HepG2 (cell line): ENCODE data around the gene ULK4. TPM values are rescaled to one million over a fixed set of nuclear protein-coding genes. Genes with fewer than 3 reads are reported as not detected.

Experiments
- ATAC-seq: fragments of 200-7000 bp; cut with Tn5 transposase; 3 replicates; pipeline ENCODE4 v1.9.1; 2020; ENCODE audit warnings: mild to moderate bottlenecking, moderate library complexity
- BruUV-seq: library from RNA; stranded (reverse); fragments of 400-500 nt; replicated peaks from 2 replicates; lab custom pipeline; 2021; lab: Mats Ljungman, UMichigan
- CTCF ChIA-PET: fragments of 300-600 bp; formaldehyde crosslinking; extraction: SDS; loops from one replicate; lab custom pipeline; 2021; ENCODE audit warnings: low total read pairs, inconsistent platforms, low intra/inter-chr PET ratio; lab: Yijun Ruan, JAX
- POLR2A ChIA-PET: fragments of 350-600 bp; sonication (Branson Sonifier 250); formaldehyde crosslinking; loops from one replicate; lab custom pipeline; 2020; ENCODE audit warnings: antibody characterized with exemption, inconsistent platforms; lab: Yijun Ruan, JAX
- DNase-seq: peaks from one replicate; pipeline ENCODE4 v3.0.0-alpha.2; 2015; ENCODE audit warnings: low spot score
- FAIRE-seq: peaks from 3 replicates; lab custom pipeline; 2011; peaks lifted over from hg19 to GRCh38; lab: Jason Lieb, UNC
- H2AFZ ChIP-seq: one replicate; pipeline ENCODE4 v1.6.1; 2011; ENCODE audit warnings: low read length, inconsistent platforms
- H3K27ac ChIP-seq: fragments of 300-600 bp; 3 replicates; pipeline ENCODE4 v1.8.0; 2011; ENCODE audit warnings: mixed run types, mild to moderate bottlenecking, mixed read lengths, low read length, inconsistent platforms; ENCODE audit not compliant: insufficient read depth; ENCODE audit errors: extremely low read length
- H3K27me3 ChIP-seq, 2 experiments: fragments of 200-600 bp in 1 of 2; 2 replicates in 1 of 2; 3 replicates in 1 of 2; pipeline versions ENCODE4 v1.6.0 to v1.8.0; 2011; ENCODE audit warnings: low read length in 2 of 2, mild to moderate bottlenecking in 2 of 2, moderate library complexity in 2 of 2, inconsistent platforms in 1 of 2; ENCODE audit not compliant: insufficient read depth in 2 of 2, control insufficient read depth in 1 of 2
- H3K36me3 ChIP-seq, 2 experiments: fragments of 200-600 bp in 1 of 2; replicated peaks in 1 of 2; 2 replicates in 1 of 2; 3 replicates in 1 of 2; pipeline versions ENCODE4 v1.5.1 to v1.8.0; 2011; ENCODE audit warnings: low read length in 2 of 2, inconsistent platforms in 1 of 2; ENCODE audit not compliant: insufficient read depth in 2 of 2, control insufficient read depth in 1 of 2
- H3K4me1 ChIP-seq: 2 replicates; pipeline ENCODE4 v1.5.1; 2012; ENCODE audit warnings: low read length, inconsistent platforms; ENCODE audit not compliant: insufficient read depth
- H3K4me2 ChIP-seq: 2 replicates; pipeline ENCODE4 v1.6.0; 2011; ENCODE audit warnings: low read depth, low read length, inconsistent platforms
- H3K4me3 ChIP-seq, 3 experiments: fragments of 200-600 bp in 1 of 3; sonication (generic), shearing (Covaris generic) in 1 of 3; replicated peaks in 1 of 3; 2 replicates each; pipeline ENCODE4 v1.5.1; 2011 to 2016; ENCODE audit warnings: low read length in 3 of 3, inconsistent platforms in 2 of 3, low read depth in 2 of 3, mild to moderate bottlenecking in 2 of 3, control low read depth in 1 of 3, mixed read lengths in 1 of 3; ENCODE audit not compliant: insufficient read depth in 1 of 3
- H3K79me2 ChIP-seq: one replicate; pipeline ENCODE4 v1.6.1; 2011; ENCODE audit warnings: low read length, inconsistent platforms; ENCODE audit not compliant: insufficient read depth
- H3K9ac ChIP-seq: 2 replicates; pipeline ENCODE4 v1.6.0; 2011; ENCODE audit warnings: mild to moderate bottlenecking, low read depth, low read length, inconsistent platforms; ENCODE audit not compliant: insufficient read depth
- H3K9me3 ChIP-seq: 2 replicates; pipeline ENCODE4 v1.5.1; 2012; ENCODE audit warnings: mild to moderate bottlenecking, low read length
- H4K20me1 ChIP-seq: 2 replicates; pipeline ENCODE4 v1.6.0; 2011; ENCODE audit warnings: inconsistent platforms, mild to moderate bottlenecking, low read length, moderate library complexity; ENCODE audit not compliant: insufficient read depth
- ARNT ChIP-seq: fragments of 450-650 bp; IDR thresholded peaks from 2 replicates; pipeline ENCODE4 v1.6.1; 2017
- BRD4 ChIP-seq: sonication (generic); formaldehyde crosslinking; IDR thresholded peaks from 2 replicates; pipeline ENCODE4 v1.4.0; 2020; ENCODE audit warnings: missing genetic modification reagents
- E2F2 ChIP-seq: sonication (generic); formaldehyde crosslinking; IDR thresholded peaks from 2 replicates; pipeline ENCODE4 v1.4.0; 2020; ENCODE audit warnings: missing genetic modification reagents, borderline replicate concordance
- GPN1 ChIP-seq: sonication (generic); formaldehyde crosslinking; IDR thresholded peaks from 2 replicates; pipeline ENCODE4 v1.5.1; 2020; ENCODE audit warnings: missing genetic modification reagents, borderline replicate concordance
- HMGA1 ChIP-seq: sonication (generic); formaldehyde crosslinking; conservative IDR thresholded peaks from 2 replicates; pipeline ENCODE4 v1.4.0; 2020; ENCODE audit warnings: missing genetic modification reagents
- HOXA7 ChIP-seq: sonication (generic); formaldehyde crosslinking; IDR thresholded peaks from 2 replicates; pipeline ENCODE4 v1.8.1; 2022; ENCODE audit warnings: mild to moderate bottlenecking, missing genetic modification reagents, moderate library complexity
- NR2F6 ChIP-seq, 2 experiments: IDR thresholded peaks; 2 replicates each; pipeline ENCODE4 v1.6.1; 2016; ENCODE audit warnings: antibody characterized with exemption in 1 of 2, mild to moderate bottlenecking in 1 of 2
- SIN3B ChIP-seq: fragments of 150-350 bp; IDR thresholded peaks from 2 replicates; pipeline ENCODE4 v1.6.1; 2014; ENCODE audit warnings: low read length
- TFDP2 ChIP-seq: sonication (generic); formaldehyde crosslinking; IDR thresholded peaks from 2 replicates; pipeline ENCODE4 v1.4.0; 2020; ENCODE audit warnings: missing genetic modification reagents
- TOPORS ChIP-seq: sonication (generic); formaldehyde crosslinking; IDR thresholded peaks from 2 replicates; pipeline ENCODE4 v1.8.0; 2023; ENCODE audit warnings: mild to moderate bottlenecking, missing genetic modification reagents
- USF2 ChIP-seq, 2 experiments: sonication (generic) in 1 of 2; formaldehyde crosslinking in 1 of 2; IDR thresholded peaks; 2 replicates each; pipeline versions ENCODE4 v1.5.1 to v1.6.1; 2011 to 2020; ENCODE audit warnings: borderline replicate concordance in 1 of 2, low read depth in 1 of 2, low read length in 1 of 2, mild to moderate bottlenecking in 1 of 2, missing genetic modification reagents in 1 of 2, moderate library complexity in 1 of 2
- ZBTB1 ChIP-seq: sonication (generic); formaldehyde crosslinking; IDR thresholded peaks from 2 replicates; pipeline ENCODE4 v1.4.0; 2020; ENCODE audit warnings: missing genetic modification reagents, borderline replicate concordance
- ZBTB34 ChIP-seq: sonication (generic); formaldehyde crosslinking; IDR thresholded peaks from 2 replicates; pipeline ENCODE4 v1.8.0; 2022; ENCODE audit warnings: mild to moderate bottlenecking, missing genetic modification reagents
- ZMYM3 ChIP-seq: sonication (generic); formaldehyde crosslinking; IDR thresholded peaks from 2 replicates; pipeline ENCODE4 v1.5.1; 2020; ENCODE audit warnings: mild to moderate bottlenecking, missing genetic modification reagents
- ZNF740 ChIP-seq: sonication (generic); formaldehyde crosslinking; IDR thresholded peaks from 2 replicates; pipeline ENCODE4 v1.4.0; 2020; ENCODE audit warnings: missing genetic modification reagents
- WGBS: methylation state at CpG from one replicate; pipeline ENCODE4 v1.1.6; 2017; ENCODE audit warnings: low lambda C conversion rate; 5-methylcytosine and 5-hydroxymethylcytosine counted together
- in situ Hi-C: cut with HindIII; loops from 2 replicates; pipeline ENCODE4 v1.10.0; 2017; ENCODE audit warnings: low pct_unique_long_range_greater_than_20kb; ENCODE audit not compliant: extremely low pct_ligation_motif_present
- intact Hi-C: fragments of 100-400 bp; cut with micrococcal nuclease; formaldehyde crosslinking; loops from one replicate; pipeline ENCODE4 v1.10.0; 2022; ENCODE audit not compliant: unreplicated experiment
- polyA plus RNA-seq, 8 experiments: library from polyadenylated mRNA; depleted of rRNA in 3 of 8; stranded (reverse) in 7 of 8; unstranded in 1 of 8; fragments of >200 nt; fragmentation: Illumina TruSeq in 4 of 8; extraction: Trizol in 4 of 8; gene quantifications; 2 replicates each; pipeline versions ENCODE4 v1.2.1 to v1.2.3, GENCODE V29; 2011 to 2016; ENCODE audit warnings: low read depth in 4 of 8, missing spikeins in 1 of 8, mixed read lengths in 1 of 8; ENCODE audit not compliant: insufficient read depth in 1 of 8
- total RNA-seq, 5 experiments: library from RNA; depleted of rRNA; stranded (reverse); fragments of >200 nt; fragmentation: Illumina TruSeq; extraction: Trizol; gene quantifications; 2 replicates each; pipeline ENCODE4 v1.2.3, GENCODE V29; 2016; ENCODE audit warnings: low read depth in 1 of 5

Gene ULK4
- total and polyA plus RNA-seq, 2 of the 13 experiments (the other 11 are each of a cell fraction or from before 2014, with no cell fraction given), result 6.7 to 11.8 TPM

GRCh38 chr3:41912280-41912679, 49.6 kb downstream of the ULK4 start:
- H3K36me3 ChIP-seq, result no peaks in the 10 kb centered on the region
- H4K20me1 ChIP-seq, result no peaks in the 10 kb centered on the region
- FAIRE-seq (no peak), DNase-seq (no peak), ATAC-seq (no peak)
- no peak overlapping the region for H3K4me2 ChIP-seq
- no peaks in the 10 kb centered on the region for H3K27me3 ChIP-seq
- H3K9ac ChIP-seq, result no peak overlapping the region
- H3K27ac ChIP-seq, result no peak overlapping the region
- no peak overlapping the region for H2AFZ ChIP-seq
- ChIA-PET POLR2A (no interaction called here), CTCF (no interaction called here)
- no peaks in the 10 kb centered on the region for H3K4me1 ChIP-seq
- in situ Hi-C loops, result no loop called here
- 89% methylated on average over 1 of the region's 1 CpG for WGBS
- TF ChIP-seq HMGA1 (CRISPR knock-in tag), result no peak
- no peak for TF ChIP-seq TOPORS
- no peak for TF ChIP-seq ZBTB1 (CRISPR knock-in tag)
- TF ChIP-seq GPN1 (CRISPR knock-in tag), result no peak
- no peak for TF ChIP-seq TFDP2 (CRISPR knock-in tag)
- TF ChIP-seq USF2 (IDR thresholded peaks at IDR 0.05; ENCODE audit: low read depth, low read length), result no peak
- no peak for TF ChIP-seq USF2 (CRISPR knock-in tag; IDR thresholded peaks at IDR 0.05; ENCODE audit: borderline replicate concordance)
- no peak for TF ChIP-seq ZNF740 (CRISPR knock-in tag)
- TF ChIP-seq SIN3B, result no peak
- TF ChIP-seq E2F2 (CRISPR knock-in tag), result no peak
- TF ChIP-seq ZMYM3 (CRISPR knock-in tag), result no peak
- TF ChIP-seq HOXA7 (CRISPR knock-in tag), result no peak
- TF ChIP-seq BRD4 (CRISPR knock-in tag), result no peak
- no peak for TF ChIP-seq ARNT
- no peak for TF ChIP-seq ZBTB34 (CRISPR knock-in tag)
- no peak for TF ChIP-seq NR2F6 (IDR thresholded peaks at IDR 0.05)
- no peak for TF ChIP-seq NR2F6 (CRISPR knock-in tag; IDR thresholded peaks at IDR 0.05)
- TF ChIP-seq, all 625 proteins: peak for 0
- H3K9me3 ChIP-seq, result no peaks in the 10 kb centered on the region
- no peaks in the 10 kb centered on the region for H3K79me2 ChIP-seq
- no peak overlapping the region for H3K4me3 ChIP-seq
- intact Hi-C loops, result no loop called here
- no TSS peak for BruUV-seq
